D721Med (cell line): ENCODE measurements around the gene XRCC4.

ENCODE experiments used
- DNase-seq: peaks from one replicate; pipeline ENCODE4 v3.0.0; 2011; ENCODE audit warnings: low spot score; ENCODE audit not compliant: insufficient read length
- FAIRE-seq: peaks from 2 replicates; lab custom pipeline; 2011; peaks lifted over from hg19 to GRCh38; lab: Jason Lieb, UNC
- TF ChIP-seq, protein P1 (sequence below): IDR thresholded peaks from 2 replicates; pipeline ENCODE4 v1.5.1; 2012; ENCODE audit warnings: mild to moderate bottlenecking, control low read depth; ENCODE audit not compliant: insufficient read depth; ENCODE audit errors: missing control alignments

The XRCC4 gene

GRCh38 chr5:83277154-83277553 is 199.8 kb downstream of the XRCC4 start:
- FAIRE-seq = peak; percentile 21
- DNase-seq = no peak
- TF ChIP-seq, protein P1, sequence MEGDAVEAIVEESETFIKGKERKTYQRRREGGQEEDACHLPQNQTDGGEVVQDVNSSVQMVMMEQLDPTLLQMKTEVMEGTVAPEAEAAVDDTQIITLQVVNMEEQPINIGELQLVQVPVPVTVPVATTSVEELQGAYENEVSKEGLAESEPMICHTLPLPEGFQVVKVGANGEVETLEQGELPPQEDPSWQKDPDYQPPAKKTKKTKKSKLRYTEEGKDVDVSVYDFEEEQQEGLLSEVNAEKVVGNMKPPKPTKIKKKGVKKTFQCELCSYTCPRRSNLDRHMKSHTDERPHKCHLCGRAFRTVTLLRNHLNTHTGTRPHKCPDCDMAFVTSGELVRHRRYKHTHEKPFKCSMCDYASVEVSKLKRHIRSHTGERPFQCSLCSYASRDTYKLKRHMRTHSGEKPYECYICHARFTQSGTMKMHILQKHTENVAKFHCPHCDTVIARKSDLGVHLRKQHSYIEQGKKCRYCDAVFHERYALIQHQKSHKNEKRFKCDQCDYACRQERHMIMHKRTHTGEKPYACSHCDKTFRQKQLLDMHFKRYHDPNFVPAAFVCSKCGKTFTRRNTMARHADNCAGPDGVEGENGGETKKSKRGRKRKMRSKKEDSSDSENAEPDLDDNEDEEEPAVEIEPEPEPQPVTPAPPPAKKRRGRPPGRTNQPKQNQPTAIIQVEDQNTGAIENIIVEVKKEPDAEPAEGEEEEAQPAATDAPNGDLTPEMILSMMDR = no peak

DNA sequence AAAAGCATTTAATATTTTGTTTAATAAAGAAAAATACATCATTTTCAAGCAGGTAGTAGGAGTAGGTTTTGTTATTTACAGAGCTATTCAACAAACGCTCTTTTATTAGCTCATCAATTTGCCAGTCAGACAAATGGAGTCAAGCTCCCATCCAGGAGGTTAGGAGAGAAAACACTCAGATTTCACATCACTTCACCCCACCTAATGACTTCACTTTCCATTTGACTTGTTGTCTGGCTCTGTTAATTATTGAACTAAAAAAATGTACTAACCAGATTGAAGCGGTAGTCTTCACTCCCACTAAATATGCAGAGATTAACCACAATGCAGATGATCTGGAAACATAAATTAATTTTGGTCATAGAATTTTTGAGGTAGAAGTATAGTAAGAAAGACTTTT is 200.6 kb downstream of the XRCC4 start:
- no peak for DNase-seq
- TF ChIP-seq, protein P1 = no peak
- no peak for FAIRE-seq

- DNase-seq (no peak), FAIRE-seq (no peak)
- TF ChIP-seq, protein P1 = no peak
These were observed 203.8 kb downstream of the XRCC4 start for GRCh38 chr5:83281176-83281575.

GRCh38 chr5:83281658-83282057 is 204.3 kb downstream of the XRCC4 start:
- peak; percentile 6 for FAIRE-seq
- TF ChIP-seq, protein P1 = no peak
- DNase-seq = no peak

DNA sequence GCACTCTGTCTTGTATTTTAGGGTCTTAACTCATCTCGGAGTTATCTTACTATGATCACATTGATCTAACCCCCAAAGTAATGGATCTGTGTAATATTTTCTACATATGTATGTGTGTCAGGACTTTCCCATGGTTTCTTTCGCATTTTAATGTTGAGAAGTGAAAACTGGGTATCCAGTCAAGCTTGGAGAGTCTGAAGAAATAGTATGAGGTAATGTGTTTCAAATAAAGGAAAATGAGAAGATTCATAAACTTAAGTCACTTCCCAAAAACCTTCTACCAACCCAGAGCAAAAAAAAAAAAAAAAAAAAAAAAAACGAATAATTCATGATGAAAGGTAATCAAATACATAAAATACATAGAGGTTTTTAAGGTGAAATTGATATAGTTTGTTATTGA is 206.4 kb downstream of the XRCC4 start:
- FAIRE-seq (no peak), DNase-seq (no peak)

GRCh38 chr5:83285661-83286398 is 208.5 kb downstream of the XRCC4 start:
- DNase-seq = no peak
- TF ChIP-seq, protein P1 = no peak
- FAIRE-seq = no peak

More for the DNA sequence above, 206.4 kb downstream of the XRCC4 start:
- TF ChIP-seq, protein P1 = no peak

- FAIRE-seq (no peak), DNase-seq (no peak)
- TF ChIP-seq, protein P1 = no peak
These were observed 216.9 kb downstream of the XRCC4 start for GRCh38 chr5:83294246-83294645.
